Measurements from ENCODE around the gene NHLH1.

DNA sequence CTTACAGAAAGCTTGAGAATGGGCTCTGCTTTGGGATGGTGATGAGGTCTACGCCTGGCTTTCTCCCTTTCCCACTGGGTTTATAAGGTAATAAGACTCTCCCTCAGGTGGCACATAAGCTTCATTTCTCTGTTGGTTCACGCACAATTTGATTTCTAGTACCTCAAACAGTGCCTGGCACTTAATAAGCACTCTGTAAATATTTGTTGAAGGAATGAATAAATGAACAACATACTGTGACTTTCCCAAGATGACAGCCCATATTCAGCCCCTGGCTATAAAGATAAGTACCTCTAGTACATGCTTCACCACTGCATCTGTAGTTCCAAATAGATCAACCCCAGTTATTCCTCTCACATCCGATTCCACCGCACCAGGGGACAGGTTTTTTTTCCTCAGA, 41.6 kb upstream of the NHLH1 start:
- TF ChIP-seq, protein P1, sequence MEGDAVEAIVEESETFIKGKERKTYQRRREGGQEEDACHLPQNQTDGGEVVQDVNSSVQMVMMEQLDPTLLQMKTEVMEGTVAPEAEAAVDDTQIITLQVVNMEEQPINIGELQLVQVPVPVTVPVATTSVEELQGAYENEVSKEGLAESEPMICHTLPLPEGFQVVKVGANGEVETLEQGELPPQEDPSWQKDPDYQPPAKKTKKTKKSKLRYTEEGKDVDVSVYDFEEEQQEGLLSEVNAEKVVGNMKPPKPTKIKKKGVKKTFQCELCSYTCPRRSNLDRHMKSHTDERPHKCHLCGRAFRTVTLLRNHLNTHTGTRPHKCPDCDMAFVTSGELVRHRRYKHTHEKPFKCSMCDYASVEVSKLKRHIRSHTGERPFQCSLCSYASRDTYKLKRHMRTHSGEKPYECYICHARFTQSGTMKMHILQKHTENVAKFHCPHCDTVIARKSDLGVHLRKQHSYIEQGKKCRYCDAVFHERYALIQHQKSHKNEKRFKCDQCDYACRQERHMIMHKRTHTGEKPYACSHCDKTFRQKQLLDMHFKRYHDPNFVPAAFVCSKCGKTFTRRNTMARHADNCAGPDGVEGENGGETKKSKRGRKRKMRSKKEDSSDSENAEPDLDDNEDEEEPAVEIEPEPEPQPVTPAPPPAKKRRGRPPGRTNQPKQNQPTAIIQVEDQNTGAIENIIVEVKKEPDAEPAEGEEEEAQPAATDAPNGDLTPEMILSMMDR (IDR thresholded peaks at IDR 0.05), result no peak
- TF ChIP-seq POLR2AphosphoS5 (IDR thresholded peaks at IDR 0.05; ENCODE audit: insufficient read depth in 1 of 2, low read depth in 1 of 2) (no peak), POLR2A (IDR thresholded peaks at IDR 0.05) (no peak)
